GM21515 (cell line): ENCODE data around the gene TRIM71.
"Not testable (repeated sequence)": the region's sequence is repeated elsewhere in the genome, so short reads cannot be mapped to it uniquely, and the experiment has no call there.

Experiments used
- ATAC-seq: cut with Tn5 transposase; IDR thresholded peaks from one replicate; pipeline ENCODE4 v1.9.1; 2021; ENCODE audit not compliant: unreplicated experiment

Gene TRIM71

DNA sequence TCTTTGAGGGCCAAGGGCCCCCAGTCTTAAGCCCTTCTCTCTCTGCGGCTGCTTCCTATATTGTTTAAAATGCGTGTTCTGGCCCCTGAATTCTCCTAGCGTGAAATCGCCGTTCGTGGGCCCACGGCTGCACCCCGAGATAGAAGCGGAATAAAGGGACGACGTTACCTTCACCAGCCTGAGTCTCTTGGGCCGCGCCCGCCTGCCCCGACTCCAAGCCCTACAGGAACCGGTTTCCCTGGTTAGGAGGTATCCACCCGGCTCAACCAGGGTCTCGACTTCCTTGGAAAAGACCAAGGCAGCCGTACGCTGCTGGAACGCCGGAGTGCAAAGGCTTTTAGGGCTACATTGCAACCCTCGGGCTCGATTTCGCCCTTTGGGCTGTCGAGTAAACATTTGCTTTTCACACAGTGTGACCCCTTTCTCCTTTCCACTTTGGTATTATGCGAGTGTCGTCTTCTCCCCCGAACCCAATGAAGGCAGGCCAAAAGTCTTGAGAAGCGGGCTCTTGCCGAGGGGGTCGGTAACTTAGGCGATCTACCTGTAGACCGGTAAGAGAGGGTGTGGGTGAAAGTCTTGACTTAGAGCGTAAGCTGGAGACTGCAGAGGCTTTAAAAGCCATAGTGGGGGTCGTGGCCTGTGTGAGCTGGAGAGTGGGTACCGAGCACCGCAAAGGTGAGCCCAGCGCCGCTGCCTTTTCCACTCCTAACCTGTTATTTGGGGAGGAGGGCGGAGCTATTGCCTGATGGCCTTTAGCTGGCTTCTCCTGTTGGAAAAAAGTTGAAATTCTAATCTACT lies 2.0 kb downstream of the TRIM71 start:
- ATAC-seq, result no peak

DNA sequence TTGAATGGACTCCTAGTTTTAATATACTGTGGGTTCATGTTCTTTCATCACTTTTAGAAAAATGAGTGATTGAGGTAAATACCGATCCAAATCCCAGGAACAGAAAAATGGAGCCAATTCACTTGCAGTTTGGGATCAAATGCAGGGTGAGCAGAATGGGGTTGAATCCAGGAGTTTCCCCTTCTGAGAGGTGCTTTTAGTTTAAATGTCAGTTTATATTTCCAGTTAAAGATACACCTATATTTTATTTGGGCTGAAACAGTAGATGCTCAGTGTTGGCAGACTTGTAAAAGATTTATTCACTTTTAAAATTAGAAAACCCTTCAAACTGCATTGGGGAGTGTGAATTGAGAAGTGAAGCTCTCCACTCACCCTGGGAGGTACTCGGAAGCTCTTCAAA lies 2.6 kb downstream of the TRIM71 start:
- no peak for ATAC-seq

DNA sequence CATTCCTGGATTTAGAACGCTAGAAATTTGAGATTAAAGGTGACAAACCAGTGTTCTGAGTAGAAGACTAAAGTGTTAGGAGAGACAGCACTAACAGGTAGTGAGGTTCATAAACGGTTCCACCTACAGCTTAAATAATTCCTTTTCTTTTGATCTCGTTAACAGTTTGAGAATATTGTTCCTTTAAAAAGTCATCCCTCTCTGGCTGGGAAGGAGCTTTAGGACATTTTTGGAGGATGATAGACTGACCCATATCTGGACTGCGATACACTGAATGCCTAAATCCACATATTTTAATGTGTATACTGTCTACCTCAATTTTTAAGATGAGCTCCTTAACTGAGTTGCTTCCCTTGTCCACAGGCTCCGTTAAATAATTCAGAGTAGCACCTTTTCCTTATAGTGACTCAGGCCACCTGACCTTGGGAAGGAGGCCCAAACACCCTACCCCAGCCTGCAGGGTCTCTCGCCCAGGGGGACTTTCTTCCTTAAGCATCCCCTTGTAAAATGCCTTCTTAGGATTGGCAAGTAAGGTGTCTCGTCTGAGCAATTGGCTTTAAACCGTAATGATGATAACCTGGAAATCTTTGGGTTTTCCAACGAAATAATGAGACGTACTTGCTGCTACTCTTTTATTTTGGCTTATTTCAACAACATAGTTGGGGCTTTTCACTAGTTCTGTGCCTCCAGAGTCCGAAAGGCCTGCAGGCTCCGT lies 3.3 kb downstream of the TRIM71 start:
- ATAC-seq, result no peak

DNA sequence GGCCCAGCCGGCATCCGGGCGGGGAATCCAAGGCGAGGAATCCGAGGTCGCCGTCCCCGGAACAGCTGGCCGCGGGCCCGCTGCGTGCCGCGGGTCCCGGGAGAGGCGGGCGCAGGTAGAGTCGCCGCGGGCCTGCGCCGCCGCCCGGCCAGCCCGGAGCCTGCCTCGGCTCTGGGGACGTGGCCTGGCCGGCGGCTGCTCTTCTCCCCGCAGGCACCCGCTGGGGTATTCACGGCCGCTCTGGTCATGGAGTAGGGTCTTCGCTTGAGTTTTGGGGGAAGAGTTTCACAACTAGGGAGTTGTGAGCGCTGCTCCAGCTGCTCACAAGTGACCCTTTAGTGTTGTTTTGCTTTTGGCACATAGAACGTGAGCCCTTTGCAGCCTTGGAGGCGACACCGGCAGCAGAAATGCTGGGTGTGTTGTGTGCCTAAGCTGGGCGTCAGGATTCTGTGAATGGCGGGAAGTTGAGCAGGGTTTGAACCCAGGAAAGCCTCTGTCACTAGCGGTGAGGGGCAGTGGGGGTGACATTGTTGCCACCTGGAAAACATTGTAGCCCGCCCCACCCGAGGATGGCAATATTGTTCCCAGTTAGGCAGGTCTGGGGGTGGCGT lies 4.0 kb downstream of the TRIM71 start:
- no peak for ATAC-seq

DNA sequence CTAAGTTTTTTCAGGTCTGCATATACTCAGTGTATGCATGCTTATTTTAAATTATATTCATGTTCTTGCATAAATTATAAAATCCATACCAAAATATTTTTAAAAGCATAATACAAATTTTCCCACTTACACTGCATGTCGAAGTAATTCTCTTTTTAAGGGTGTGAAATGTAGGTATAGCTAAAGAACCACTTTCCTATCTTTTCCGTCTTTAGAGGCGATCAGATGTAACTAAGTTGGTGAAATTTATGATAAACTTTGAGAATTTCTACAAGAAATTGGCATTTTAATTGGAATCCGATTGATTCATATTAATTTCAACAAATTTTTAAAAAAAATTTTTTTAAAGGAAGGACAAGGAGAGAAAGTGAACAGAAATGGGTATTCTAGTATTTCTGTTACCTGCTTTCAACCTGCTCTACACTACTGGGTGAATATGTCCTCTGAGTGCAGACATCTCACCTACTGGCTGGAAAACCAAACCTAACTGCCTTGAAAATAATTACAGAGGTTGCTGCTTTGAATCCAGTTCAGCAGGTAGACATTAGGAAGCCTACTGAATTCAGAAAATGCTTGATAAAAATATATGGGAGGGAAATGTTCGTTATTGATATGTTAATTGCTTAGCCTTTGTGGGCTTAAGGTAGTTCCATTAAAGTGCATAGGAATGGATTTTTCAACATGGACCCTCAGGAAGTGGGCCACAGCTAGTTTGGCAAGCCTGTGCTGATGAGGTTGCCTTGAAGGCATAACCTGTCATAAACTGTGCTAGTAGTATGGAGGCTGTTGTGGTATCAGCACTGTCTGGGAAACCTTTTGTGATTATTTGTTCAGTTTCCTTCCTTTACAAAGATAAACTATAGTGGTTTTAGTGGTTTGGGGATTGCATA lies 5.1 kb downstream of the TRIM71 start:
- ATAC-seq, result no peak

DNA sequence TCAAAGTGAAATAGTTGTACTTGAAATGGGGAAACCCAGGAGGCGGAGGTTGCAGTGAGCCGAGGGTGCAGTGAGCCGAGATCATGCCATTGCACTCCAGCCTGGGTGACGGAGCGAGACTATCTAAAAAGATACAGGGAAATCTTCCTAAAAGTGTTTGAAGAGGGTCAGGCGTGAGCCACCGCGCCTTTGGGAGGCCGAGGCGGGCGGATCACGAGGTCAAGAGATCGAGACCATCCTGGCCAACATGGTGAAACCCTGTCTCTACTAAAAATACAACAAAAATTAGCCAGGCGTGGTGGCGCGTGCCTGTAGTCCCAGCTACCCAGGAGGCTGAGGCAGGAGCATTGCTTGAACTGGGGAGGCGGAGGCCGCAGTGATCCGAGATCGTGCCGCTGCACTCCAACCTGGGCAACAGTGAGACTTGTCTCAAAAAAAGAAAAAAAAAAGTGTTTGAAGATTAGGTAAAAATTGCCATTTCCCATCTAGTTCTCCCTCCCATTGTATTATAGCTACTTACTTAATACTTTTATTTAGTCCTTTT lies 5.9 kb downstream of the TRIM71 start:
- ATAC-seq, result not testable (repeated sequence)

DNA sequence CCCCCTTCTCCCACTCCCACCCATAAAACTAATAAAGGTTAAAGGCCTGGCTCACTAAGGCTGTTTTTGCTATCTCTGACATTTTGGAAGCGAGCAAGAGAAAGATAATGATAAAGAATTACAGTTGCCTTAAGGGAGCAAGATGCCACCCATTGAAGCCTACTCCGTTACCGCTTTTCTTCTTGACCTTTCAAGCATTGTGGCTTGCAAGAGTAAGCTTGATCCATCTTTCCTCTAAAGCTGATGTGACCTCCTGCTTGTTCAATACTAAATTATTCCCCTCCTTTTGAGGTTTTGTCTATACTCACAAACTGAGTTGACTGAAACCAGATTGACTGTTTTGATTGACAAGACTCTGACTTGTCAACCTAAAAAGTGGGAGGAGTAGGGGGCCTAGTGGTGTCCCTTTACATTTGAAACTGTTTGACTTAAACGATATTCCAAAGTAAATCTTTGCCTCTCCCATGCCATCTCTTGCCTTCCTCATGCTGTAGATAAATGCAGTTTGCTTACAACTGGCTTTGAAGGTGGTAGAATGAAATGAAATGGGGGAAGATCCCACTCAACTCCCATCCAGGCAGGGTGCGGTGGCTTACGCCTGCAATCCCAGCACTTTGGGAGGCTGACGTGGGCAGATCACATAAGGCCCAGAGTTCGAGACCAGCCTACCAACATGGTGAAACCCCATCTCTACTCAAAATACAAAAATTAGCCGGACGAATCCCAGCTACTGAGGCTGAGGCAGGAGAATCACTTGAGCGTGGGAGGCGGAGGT lies 8.0 kb downstream of the TRIM71 start:
- no peak for ATAC-seq

DNA sequence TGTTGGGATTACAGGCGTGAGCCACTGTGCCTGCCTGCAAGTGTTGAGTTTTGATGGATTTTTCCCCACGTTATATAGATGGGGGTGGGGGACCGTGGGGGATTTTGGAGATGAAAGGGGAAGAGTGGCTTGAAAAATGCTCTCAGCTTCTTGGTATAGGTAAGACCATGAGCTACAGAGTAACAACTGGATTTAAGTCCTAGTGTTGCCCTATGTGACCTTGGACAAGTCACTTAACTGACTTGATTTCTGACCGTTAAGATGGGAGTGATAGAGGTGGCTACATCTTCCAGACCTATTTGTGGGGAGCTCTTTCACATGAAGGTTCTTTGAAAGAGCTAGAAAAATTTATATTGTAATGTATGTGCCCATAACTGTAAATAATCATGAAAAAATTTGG lies 13.3 kb downstream of the TRIM71 start:
- ATAC-seq, result no peak

DNA sequence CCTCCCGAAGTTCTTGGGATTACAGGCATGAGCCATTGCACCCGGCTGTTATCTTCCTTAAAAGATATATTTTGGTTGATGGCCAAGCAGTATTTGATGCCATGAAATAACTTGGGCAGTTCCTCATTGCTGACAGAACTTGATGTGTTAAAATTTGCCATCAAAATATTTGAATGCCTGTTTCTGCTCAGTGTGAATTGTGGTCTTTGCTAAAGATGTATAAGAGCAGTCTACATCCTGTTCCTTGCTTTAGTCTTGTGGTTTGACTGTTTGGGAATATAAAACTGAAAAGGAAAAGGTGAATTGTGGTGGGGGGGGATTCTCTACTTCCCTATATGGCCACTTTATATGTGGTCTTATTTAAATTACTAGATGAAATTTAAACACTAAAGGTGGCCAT lies 14.0 kb downstream of the TRIM71 start:
- ATAC-seq, result no peak

DNA sequence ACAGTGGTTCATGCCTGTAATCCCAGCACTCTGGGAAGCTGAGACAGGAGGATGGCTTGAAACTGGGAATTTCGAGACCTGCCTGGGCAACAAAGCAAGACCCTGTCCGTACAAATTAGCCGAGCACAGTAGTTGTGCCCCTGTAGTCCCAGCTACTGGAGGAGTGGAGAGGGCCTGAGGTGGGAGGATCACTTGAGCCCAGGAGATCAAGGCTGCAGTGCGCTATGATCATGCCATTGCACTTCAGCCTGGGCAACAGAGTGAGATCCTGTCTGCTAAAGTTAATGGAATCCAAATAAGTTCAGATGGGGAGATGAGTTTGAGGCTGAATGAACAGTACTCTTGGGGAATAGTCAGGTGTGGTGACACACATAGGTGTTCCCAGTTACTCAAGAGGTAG lies 14.4 kb downstream of the TRIM71 start:
- ATAC-seq, result no peak

DNA sequence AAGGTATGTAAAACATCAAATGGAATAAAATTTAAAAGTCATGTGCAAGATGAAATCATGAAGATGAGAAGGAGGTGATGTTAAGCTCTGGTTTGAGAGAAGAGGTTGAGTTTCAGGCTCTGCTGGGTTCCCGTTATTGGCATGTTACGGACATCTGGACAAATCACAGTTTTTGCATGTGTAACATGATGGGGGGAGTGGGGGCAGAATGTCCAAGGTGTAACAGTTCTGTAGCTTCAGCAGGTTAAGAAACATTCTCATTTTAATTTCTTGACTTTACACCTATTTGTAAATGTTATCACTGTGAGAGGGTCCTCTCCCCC lies 17.2 kb downstream of the TRIM71 start:
- ATAC-seq, result no peak

DNA sequence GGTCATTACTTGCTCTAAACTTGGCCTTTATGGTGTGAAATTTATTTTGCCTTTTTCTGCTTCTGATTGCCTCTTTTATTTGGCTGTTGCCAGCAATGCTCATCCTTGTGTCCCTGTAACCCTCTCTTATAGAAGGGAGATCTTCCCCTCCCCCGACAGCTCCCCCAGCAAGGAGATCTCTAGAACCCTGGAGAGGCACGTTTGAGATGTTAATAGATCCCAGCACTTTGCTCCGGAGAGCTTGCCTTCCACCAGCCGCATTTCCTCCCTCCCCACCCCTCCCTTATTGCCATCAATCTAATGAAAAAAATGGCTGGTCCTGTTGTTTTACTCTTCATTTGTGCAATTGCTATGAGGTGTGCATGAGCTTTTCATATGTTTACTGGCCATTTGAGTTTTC lies 18.2 kb downstream of the TRIM71 start:
- ATAC-seq, result no peak

DNA sequence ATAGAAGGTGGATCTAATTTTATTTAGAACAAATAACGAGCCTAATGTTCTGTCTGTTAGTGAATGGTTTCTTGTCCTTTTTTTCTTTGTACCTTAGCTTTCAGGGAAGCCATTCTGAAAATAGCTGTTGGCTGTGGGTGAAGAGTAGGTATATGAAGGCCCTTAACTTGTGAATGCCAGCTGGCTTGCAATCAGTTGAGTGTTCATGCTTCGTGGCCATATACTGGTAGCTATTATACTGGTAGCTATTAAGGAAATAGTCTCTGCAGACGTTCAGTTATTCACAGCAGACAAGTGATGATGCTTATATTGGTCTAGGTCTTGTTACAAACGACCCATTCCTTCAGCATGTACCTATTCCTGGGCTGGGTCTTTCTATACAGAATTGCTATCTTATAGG lies 18.8 kb downstream of the TRIM71 start:
- no peak for ATAC-seq

DNA sequence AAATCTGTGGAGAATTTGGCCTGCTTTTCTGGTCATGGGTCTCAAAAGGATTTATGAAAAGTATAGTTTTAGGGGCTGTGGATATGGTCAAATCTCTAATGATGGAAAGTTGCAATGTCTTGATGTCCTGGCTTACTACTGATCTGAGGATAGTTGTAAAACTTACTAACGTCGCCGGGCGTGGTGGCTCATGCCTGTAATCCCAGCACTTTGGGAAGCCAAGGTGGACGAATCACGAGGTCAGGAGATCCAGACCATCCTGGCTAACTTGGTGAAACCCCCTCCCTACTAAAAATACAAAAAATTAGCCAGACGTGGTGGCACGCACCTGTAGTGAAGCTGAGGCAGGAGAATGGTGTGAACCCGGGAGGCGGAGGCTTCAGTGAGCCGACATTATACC lies 19.6 kb downstream of the TRIM71 start:
- no peak for ATAC-seq

DNA sequence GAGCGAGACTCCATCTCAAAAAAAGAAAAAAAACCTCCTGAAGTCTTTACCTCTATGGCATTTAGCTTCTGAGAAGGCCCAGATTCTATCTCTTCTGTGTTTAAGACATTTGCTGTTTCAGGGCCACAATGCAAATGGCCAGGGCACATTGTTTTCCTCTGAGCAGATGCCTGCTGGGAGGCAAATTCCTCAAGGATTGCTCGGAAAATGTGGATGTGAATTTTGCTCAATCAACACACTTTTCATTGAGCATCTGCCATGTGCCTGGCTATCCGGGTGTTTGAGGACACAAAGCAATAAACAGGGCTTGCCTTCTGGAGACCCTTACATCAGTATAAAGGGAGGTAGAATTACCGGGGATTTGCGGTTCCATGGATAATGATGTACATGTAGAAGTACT lies 20.0 kb downstream of the TRIM71 start:
- no peak for ATAC-seq

DNA sequence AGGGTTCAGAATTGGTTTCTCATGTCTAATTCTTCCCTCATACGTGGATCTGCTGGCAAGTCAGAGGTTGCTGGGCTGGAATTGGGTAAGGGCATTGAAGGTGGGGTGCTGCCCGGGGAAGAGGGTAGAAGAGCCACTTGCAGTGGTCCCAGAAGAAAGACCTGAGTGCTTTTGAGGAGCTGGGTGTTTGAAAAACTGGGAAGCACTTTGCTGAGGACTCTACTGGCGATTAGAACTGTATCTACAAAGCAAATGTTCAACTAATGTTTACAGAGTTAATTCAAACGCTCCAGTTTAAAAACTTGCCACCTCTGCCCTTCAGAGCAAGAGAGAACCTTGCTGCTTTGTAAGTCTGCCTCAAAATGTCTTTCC lies 21.9 kb downstream of the TRIM71 start:
- ATAC-seq, result no peak

DNA sequence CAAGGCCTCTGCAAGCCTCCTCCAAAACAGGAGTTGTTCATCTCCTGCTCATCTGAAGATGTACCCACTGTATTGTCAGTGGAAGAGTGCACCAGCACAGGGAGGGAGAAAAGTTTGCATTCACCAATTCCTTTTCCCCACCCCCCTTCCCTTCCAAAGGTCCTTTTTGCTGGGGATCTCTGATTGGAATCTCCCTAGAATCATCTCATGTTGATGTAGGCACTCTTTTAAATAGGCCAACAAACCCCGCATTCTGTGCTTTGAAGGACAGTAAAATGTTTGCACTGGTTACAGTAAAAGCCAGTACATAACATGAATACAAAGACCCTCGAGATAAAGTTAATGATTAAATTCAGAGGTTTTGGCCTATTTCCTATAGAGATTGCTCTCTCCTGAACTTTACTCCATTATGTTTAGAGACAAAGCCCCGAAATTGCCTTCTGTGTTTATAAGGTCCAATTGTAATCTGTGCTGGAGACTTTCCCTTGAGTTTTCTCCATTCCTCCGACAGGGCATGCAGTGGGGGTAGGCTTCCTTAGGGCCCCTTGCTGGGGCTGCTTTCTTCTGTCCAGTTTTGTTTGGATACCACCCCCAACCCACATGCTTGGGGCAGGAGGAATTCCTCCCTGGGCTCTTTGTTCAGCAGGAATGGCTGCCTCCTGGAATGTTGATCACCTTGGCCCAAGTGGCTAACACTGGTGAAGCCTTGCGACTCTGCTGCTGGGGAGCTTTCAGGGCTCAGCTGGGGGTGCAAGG lies 22.5 kb downstream of the TRIM71 start:
- no peak for ATAC-seq

DNA sequence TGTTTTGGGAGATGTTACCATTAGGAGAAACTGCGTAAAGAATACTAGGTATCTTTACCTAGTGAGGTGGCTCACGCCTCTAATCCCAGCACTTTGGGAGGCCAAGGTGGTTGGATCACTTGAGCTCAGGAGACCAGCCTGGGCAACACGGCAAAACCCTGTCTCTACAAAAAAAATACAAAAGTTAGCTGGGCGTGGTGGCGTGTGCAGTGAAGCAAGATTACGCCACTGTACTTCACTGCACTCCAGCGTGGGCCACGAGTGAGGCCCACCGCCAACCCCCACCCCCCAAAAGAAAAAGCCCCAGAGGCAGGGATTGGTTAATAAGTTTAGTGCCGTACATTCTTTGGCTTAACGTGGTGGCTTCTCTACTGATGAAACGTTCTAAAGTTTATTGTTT lies 23.5 kb downstream of the TRIM71 start:
- no peak for ATAC-seq

DNA sequence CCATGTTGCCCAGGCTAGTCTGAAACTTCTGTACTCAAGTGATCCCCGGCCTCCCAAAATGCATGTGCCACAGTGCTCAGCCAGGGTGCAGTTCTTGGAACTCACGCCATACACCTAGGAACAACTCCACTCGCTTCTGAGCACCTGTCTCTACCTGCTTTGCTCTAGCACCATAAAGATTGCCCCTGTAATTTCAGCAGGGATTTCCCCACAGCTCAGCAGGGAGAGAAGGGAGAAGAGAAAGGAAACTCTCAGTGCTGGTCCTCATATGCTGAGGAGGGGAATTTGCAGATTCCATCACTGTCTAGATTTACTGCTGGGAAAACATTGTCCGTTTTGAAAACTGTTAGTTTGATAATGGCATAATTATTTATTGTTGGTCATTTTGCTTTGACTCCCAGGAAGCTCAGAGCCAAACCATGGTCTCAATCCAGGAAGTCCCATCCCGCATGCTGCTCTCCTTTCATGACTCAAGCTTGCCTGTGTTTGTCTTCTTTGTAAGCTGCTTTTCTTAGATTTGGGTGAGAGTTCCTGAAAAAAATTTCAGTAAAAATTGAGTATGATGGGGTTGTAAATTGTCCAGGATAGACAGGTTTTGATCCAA lies 24.2 kb downstream of the TRIM71 start:
- no peak for ATAC-seq
